Esophagus squamous epithelium (tissue), 5 donors: ENCODE results near the gene CREBL2. TPM values are rescaled to one million over a fixed set of nuclear protein-coding genes. Genes with fewer than 3 reads are reported as not detected.

Experiments used
- DNase-seq: peaks from one replicate; lab custom pipeline; 2025; lab: John Stamatoyannopoulos, UW
- H3K27ac ChIP-seq, 4 donors: fragments of 200-600 bp; sonication (generic); one replicate each; pipeline ENCODE4 v1.5.1; 2016 to 2019; ENCODE audit warnings: mild to moderate bottlenecking in 1 of 4
- H3K27me3 ChIP-seq, 4 donors: fragments of 200-600 bp; sonication (generic); 1 replicate in 3 of 4; 2 replicates in 1 of 4; pipeline versions ENCODE4 v1.5.1 to v1.6.0; 2017 to 2021; ENCODE audit warnings: antibody characterized with exemption in 1 of 4
- H3K36me3 ChIP-seq, 3 donors: fragments of 200-600 bp; sonication (generic); one replicate each; pipeline ENCODE4 v1.5.1; 2016 to 2019
- H3K4me1 ChIP-seq, 3 donors: fragments of 200-600 bp; sonication (generic); one replicate each; pipeline ENCODE4 v1.5.1; 2017 to 2019
- H3K4me3 ChIP-seq, 4 donors: fragments of 200-600 bp; sonication (generic); 1 replicate in 3 of 4; 2 replicates in 1 of 4; pipeline ENCODE4 v1.5.1; 2016 to 2019; ENCODE audit warnings: mild to moderate bottlenecking in 2 of 4, moderate library complexity in 1 of 4
- H3K9me3 ChIP-seq, 3 donors: fragments of 200-600 bp; sonication (generic); one replicate each; pipeline ENCODE4 v1.5.1; 2016 to 2019
- POLR2A ChIP-seq, 4 donors: fragments of 450-650 bp; IDR thresholded peaks; one replicate each; pipeline ENCODE4 v1.6.1; 2017; ENCODE audit warnings: antibody characterized with exemption in 4 of 4, mild to moderate bottlenecking in 4 of 4, moderate library complexity in 3 of 4
- WGBS, 2 donors: methylation state at CpG; one replicate each; pipeline ENCODE4 v1.1.5; 2018; 5-methylcytosine and 5-hydroxymethylcytosine counted together
- intact Hi-C: fragments of 100-400 bp; cut with DNase I; formaldehyde crosslinking; loops from one replicate; pipeline ENCODE4 v1.15.0; 2022
- total RNA-seq, 4 donors: library from RNA; depleted of rRNA; stranded (reverse); fragments of >200 nt; gene quantifications; one replicate each; pipeline ENCODE4 v1.1.0, GENCODE V29; 2016
- TF ChIP-seq, protein P1 (sequence below), 6 experiments: fragments of 450-650 bp in 4 of 6; fragments of 200-600 bp in 2 of 6; sonication (generic) in 2 of 6; IDR thresholded peaks; one replicate each; pipeline ENCODE4 v1.5.1; 2016 to 2019; ENCODE audit warnings: antibody characterized with exemption in 6 of 6, mild to moderate bottlenecking in 4 of 6, moderate library complexity in 4 of 6
- donor health status: DM: yes; HTN: yes; CAD: no.

CREBL2 gene
- total RNA-seq, 4 donors from 2014 or later = 9.4 to 30.7 (median 17.3) TPM

DNA sequence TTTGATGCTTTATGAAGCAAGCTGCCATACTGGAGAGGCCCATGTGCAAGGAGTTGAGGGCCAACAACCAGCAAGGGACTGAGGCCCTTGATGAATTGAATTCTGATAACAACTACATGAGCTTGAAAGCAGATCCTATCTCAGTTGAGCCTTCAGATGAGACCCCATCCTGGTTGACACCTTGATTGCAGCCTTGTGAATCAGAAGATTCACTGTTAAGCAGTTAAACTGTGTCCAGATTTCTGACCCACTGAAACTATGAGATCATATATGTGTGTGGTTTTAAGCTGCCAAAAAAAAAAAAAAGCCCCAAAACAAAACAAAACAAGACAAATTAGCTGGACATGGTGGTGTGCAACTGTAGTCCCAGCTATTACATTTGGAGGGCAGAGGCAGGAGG is 42.2 kb downstream of the CREBL2 start:
- no peaks in the 10 kb centered on the region for H3K36me3 ChIP-seq
- DNase-seq = no peak
- H3K4me3 ChIP-seq = no peak overlapping the region
- intact Hi-C loops = no loop called here
- H3K4me1 ChIP-seq = peaks cover 0 to 10% (median 6%) of the 10 kb centered on the region in 3 donors
- TF ChIP-seq, protein P1, sequence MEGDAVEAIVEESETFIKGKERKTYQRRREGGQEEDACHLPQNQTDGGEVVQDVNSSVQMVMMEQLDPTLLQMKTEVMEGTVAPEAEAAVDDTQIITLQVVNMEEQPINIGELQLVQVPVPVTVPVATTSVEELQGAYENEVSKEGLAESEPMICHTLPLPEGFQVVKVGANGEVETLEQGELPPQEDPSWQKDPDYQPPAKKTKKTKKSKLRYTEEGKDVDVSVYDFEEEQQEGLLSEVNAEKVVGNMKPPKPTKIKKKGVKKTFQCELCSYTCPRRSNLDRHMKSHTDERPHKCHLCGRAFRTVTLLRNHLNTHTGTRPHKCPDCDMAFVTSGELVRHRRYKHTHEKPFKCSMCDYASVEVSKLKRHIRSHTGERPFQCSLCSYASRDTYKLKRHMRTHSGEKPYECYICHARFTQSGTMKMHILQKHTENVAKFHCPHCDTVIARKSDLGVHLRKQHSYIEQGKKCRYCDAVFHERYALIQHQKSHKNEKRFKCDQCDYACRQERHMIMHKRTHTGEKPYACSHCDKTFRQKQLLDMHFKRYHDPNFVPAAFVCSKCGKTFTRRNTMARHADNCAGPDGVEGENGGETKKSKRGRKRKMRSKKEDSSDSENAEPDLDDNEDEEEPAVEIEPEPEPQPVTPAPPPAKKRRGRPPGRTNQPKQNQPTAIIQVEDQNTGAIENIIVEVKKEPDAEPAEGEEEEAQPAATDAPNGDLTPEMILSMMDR (IDR thresholded peaks at IDR 0.05) = no peak
- TF ChIP-seq POLR2A (IDR thresholded peaks at IDR 0.05) = no peak
- no peaks in the 10 kb centered on the region for H3K27me3 ChIP-seq
- peaks cover 0 to 13% (median 10%) of the 10 kb centered on the region in 3 donors for H3K9me3 ChIP-seq
- H3K27ac ChIP-seq = no peak overlapping the region

DNA sequence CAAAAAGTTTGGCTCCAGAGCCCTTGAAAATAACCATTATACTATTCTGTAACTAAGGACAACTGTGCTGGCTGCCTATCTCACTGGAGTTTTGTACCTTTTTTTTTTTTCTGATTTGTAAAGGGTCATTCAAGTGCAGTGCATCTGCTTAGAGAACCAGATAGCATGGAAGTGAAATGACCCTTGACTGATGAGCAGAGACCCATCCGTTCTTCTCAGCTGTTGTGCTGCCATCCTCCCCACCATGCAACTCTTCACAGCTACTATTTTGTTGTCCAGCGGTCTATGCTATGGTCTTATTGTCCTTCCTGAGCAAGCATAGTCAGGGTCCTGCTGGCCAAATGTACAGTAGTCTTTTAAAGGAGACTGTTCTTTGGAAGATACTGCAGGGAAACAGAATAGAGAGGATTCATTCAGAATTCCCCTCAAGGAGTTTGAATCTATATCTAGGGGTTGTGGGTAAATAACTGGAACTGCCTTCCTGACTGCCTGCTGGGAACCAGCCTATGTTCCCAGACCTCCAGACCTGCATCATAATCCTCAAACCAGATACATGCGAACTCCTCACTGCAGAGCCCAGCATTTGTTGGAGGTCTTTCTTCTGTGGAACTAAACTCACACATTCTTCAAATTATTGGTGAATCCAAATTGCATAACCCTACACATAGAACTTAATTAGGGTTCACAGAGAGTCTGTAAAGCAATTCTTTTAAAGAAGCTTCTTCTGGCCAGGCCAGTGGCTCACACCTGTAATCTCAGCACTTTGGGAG is 43.2 kb downstream of the CREBL2 start:
- H3K27ac ChIP-seq = no peak overlapping the region
- no peak overlapping the region for H3K4me3 ChIP-seq
- 74 to 87% methylated on average over 3 of the region's 3 CpGs for WGBS, 2 donors
- intact Hi-C loops = no loop called here
- H3K4me1 ChIP-seq = peaks cover under 1 to 13% (median 6%) of the 10 kb centered on the region in 3 donors
- no peak for DNase-seq
- no peaks in the 10 kb centered on the region for H3K36me3 ChIP-seq
- peaks cover 0 to 4% (median under 1%) of the 10 kb centered on the region in 3 donors for H3K9me3 ChIP-seq
- H3K27me3 ChIP-seq = no peaks in the 10 kb centered on the region
- TF ChIP-seq, protein P1 (IDR thresholded peaks at IDR 0.05) = no peak
- TF ChIP-seq POLR2A (IDR thresholded peaks at IDR 0.05) = no peak

DNA sequence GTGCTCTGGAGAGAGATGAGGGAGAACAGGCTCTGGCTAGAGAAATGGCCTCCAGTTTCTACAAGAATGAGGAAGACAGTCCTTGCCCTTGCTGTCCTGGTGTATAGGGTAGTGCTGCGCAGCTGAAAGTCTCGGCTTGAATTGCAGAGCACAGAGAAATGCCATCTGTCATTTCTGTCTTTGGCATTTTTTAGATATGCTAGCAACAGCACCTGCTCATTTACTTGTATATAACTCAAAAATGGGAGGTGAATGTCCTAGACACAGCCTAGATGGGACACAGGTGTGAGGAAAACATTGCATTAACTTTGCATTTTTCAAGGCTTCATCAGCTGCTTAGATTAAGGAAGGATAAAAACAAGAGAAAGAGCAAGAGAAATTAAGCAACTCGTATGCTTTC is 48.5 kb downstream of the CREBL2 start:
- intact Hi-C loops = no loop called here
- Histone ChIP-seq H3K9me3 (no peaks in the 10 kb centered on the region), H3K27ac (no peak overlapping the region), H3K27me3 (no peaks in the 10 kb centered on the region), H3K4me3 (no peak overlapping the region), H3K4me1 (peaks cover 5 to 29% (median 12%) of the 10 kb centered on the region in 3 donors), H3K36me3 (no peaks in the 10 kb centered on the region)
- no peak for DNase-seq
- TF ChIP-seq, protein P1 (IDR thresholded peaks at IDR 0.05) = no peak
- TF ChIP-seq POLR2A (IDR thresholded peaks at IDR 0.05) = no peak
- 29 to 64% methylated on average over 2 of the region's 3 CpGs for WGBS, 2 donors

DNA sequence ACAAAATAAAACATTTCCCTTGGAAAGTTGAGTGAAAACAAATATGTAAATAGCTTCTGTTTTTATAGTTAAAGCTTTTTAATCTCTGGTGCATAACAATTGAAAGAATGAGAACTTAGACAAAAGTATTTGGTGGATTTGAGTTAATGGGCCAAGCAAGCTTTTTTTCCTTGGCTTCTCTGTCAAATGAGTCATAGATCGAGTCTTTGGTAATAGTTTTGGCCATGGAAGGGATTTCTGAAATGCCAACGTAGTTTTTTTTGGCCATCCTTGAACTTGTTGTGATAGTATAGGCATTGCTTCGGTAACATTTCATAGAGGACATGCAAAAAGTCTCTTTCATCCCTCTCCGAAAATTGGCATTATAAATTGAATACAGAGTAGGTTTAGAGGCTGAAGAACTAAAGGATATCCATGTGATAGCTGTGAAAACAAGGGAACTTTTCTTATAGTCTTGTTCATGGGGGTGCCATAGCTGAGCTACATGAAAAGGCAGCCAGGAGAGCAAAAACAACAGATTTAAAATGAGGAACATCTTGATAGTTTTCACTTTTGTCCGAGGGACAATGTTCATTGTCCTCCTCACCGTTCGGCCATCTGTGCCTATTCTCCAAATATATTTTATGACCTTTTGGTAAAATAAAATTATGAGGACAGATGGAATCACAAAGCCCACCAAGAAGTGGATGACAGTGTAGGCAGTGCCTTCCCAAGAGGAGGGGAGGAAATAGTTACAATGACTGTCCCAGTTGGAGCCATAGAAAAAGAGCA is 49.6 kb downstream of the CREBL2 start:
- TF ChIP-seq, protein P1 (IDR thresholded peaks at IDR 0.05) = no peak
- no peak for TF ChIP-seq POLR2A (IDR thresholded peaks at IDR 0.05)
- Histone ChIP-seq H3K9me3 (no peaks in the 10 kb centered on the region), H3K27me3 (no peaks in the 10 kb centered on the region), H3K27ac (no peak overlapping the region), H3K4me1 (peaks cover 5 to 19% (median 7%) of the 10 kb centered on the region in 3 donors), H3K36me3 (no peaks in the 10 kb centered on the region), H3K4me3 (no peak overlapping the region)
- DNase-seq = no peak
- WGBS, 2 donors = 54 to 59% methylated on average over 7 of the region's 7 CpGs
- intact Hi-C loops = no loop called here
